LNCAP (cell line): ENCODE measurements around the gene R3HCC1L.

Source experiments
- CTCF ChIP-seq: fragments of 450-650 bp; IDR thresholded peaks from 2 replicates; pipeline ENCODE4 v1.5.1; 2017; ENCODE audit warnings: mild to moderate bottlenecking

R3HCC1L gene

GRCh38 chr10:98260752-98261151 lies 126.3 kb downstream of the R3HCC1L start:
- no peak for TF ChIP-seq CTCF

- TF ChIP-seq CTCF = no peak
These were observed 127.2 kb downstream of the R3HCC1L start for GRCh38 chr10:98261436-98262277.

- TF ChIP-seq CTCF = peak; percentile 56
These were observed 128.1 kb downstream of the R3HCC1L start for GRCh38 chr10:98262571-98262970.

GRCh38 chr10:98263088-98263487 lies 128.6 kb downstream of the R3HCC1L start:
- no peak for TF ChIP-seq CTCF

GRCh38 chr10:98264378-98265065 lies 130.1 kb downstream of the R3HCC1L start:
- no peak for TF ChIP-seq CTCF

- no peak for TF ChIP-seq CTCF
These were observed 131.2 kb downstream of the R3HCC1L start for GRCh38 chr10:98265403-98266378.

- no peak for TF ChIP-seq CTCF
These were observed 132.2 kb downstream of the R3HCC1L start for GRCh38 chr10:98266647-98267046.
